PC-9 (cell line): ENCODE results near the gene HSPA1B. TPM values are rescaled to one million over a fixed set of nuclear protein-coding genes. Genes with fewer than 3 reads are reported as not detected.

ENCODE experiments used
- BruUV-seq: library from RNA; stranded (reverse); fragments of 400-500 nt; replicated peaks from 2 replicates; lab custom pipeline; 2021; lab: Mats Ljungman, UMichigan
- CTCF ChIA-PET: fragments of 300-600 bp; sonication (Branson Sonifier 250); formaldehyde crosslinking; loops from one replicate; lab custom pipeline; 2022; ENCODE audit warnings: antibody characterized with exemption; lab: Charles Lee
- POLR2A ChIA-PET: fragments of 300-600 bp; sonication (Branson Sonifier 250); formaldehyde crosslinking; loops from one replicate; lab custom pipeline; 2022; ENCODE audit warnings: antibody characterized with exemption; ENCODE audit not compliant: unreplicated experiment; lab: Charles Lee
- DNase-seq, 2 experiments: peaks; one replicate each; pipeline versions ENCODE4 v3.0.0 to v3.0.0-alpha.2; 2015 to 2022; ENCODE audit warnings: mixed read lengths in 1 of 2
- H2AFZ ChIP-seq: fragments of 200-600 bp; sonication (generic); 2 replicates; pipeline ENCODE4 v1.8.1; 2017; ENCODE audit warnings: antibody characterized with exemption
- H3F3A ChIP-seq: fragments of 200-600 bp; sonication (generic); 2 replicates; pipeline ENCODE4 v1.8.1; 2017; ENCODE audit warnings: antibody characterized with exemption, mild to moderate bottlenecking, low read depth; ENCODE audit not compliant: insufficient read depth
- H3K27ac ChIP-seq: fragments of 200-600 bp; sonication (generic); 2 replicates; pipeline ENCODE4 v1.6.1; 2016; ENCODE audit warnings: mixed run types
- H3K27me3 ChIP-seq: fragments of 200-600 bp; sonication (generic); 2 replicates; pipeline ENCODE4 v1.6.1; 2016; ENCODE audit warnings: low read depth, mixed run types; ENCODE audit not compliant: insufficient read depth
- H3K36me3 ChIP-seq: fragments of 200-600 bp; sonication (generic); 2 replicates; pipeline ENCODE4 v1.6.1; 2016; ENCODE audit warnings: low read depth, mixed run types
- H3K4me1 ChIP-seq: fragments of 200-600 bp; sonication (generic); replicated peaks from 2 replicates; pipeline ENCODE4 v1.6.1; 2016; ENCODE audit warnings: mixed run types; ENCODE audit not compliant: insufficient read depth
- H3K4me2 ChIP-seq: fragments of 200-600 bp; sonication (generic); 2 replicates; pipeline ENCODE4 v1.6.1; 2017; ENCODE audit warnings: mixed run types
- H3K4me3 ChIP-seq: fragments of 200-600 bp; sonication (generic); 2 replicates; pipeline ENCODE4 v1.6.1; 2016; ENCODE audit warnings: mixed run types
- H3K79me2 ChIP-seq: fragments of 200-600 bp; sonication (generic); 2 replicates; pipeline ENCODE4 v1.6.1; 2017; ENCODE audit warnings: low read depth, mixed run types
- H3K9me2 ChIP-seq: fragments of 200-600 bp; sonication (generic); 2 replicates; pipeline ENCODE4 v1.8.1; 2017; ENCODE audit warnings: mild to moderate bottlenecking; ENCODE audit not compliant: insufficient read depth
- H3K9me3 ChIP-seq: fragments of 200-600 bp; sonication (generic); 2 replicates; pipeline ENCODE4 v1.8.1; 2016; ENCODE audit warnings: low read depth; ENCODE audit not compliant: insufficient read depth
- H4K20me1 ChIP-seq: fragments of 200-600 bp; sonication (generic); 2 replicates; pipeline ENCODE4 v1.8.1; 2017; ENCODE audit not compliant: insufficient read depth
- CTCF ChIP-seq: fragments of 200-600 bp; sonication (generic); conservative IDR thresholded peaks from 2 replicates; pipeline ENCODE4 v1.6.1; 2017; ENCODE audit warnings: mixed run types, antibody characterized with exemption, mild to moderate bottlenecking, moderate library complexity
- EZH2 ChIP-seq: fragments of 200-600 bp; sonication (generic); IDR thresholded peaks from 2 replicates; pipeline ENCODE4 v1.8.0; 2017; ENCODE audit warnings: antibody characterized with exemption, low read depth
- intact Hi-C: fragments of 100-400 bp; cut with micrococcal nuclease; formaldehyde crosslinking; loops from one replicate; pipeline ENCODE4 v1.10.0; 2022; ENCODE audit not compliant: unreplicated experiment
- total RNA-seq: library from RNA; stranded (reverse); gene quantifications from 2 replicates; pipeline ENCODE4 v1.2.3, GENCODE V29; 2021

Gene HSPA1B
- total RNA-seq, 1 experiment from 2014 or later, result 334 TPM

DNA sequence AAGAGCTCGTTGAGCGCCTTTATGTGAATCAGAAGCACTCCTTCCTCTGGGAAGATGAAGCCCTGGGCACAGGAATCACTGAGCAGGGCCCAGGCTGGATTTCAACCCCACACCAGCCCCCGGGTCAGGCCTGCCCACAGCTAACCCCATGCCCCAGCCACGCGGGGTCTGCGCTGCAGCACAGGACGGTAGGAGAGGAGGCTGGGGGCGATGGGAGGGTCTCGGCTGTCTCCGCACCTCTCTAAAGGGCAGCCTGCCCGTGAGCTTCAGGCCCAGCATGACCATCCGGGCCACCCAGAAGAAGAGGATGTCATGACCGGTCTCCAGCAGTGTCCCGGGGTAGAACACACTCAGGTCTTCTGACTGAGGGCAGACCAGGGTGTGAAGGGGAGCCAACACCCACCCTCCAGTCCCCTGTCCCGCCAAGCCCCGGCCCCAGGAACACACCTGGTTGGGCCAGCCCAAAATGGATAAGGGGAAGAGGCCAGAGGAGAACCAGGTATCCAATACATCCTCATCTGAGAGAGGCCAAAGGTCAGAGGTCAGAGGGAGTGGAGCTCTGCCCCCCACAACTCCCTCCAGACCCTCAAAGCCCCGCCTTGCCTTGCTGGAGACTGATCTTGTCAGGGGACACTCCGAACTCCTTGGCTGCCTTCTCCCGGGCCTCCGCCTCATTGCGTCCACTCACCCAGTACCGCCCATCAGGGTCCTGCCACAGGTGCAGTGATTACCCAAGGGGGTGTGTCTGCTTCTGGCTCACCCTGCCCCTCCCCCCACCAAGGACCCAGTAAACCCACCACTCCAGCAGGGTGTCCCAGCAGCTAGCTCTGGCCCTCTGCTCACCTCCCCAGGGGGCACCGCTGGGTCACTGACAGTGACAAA is 46.1 kb upstream of the HSPA1B start:
- H3K4me3 ChIP-seq, result no peak overlapping the region
- no peak overlapping the region for H2AFZ ChIP-seq
- H3K4me2 ChIP-seq, result no peak overlapping the region
- no peak for TF ChIP-seq CTCF
- TF ChIP-seq EZH2, result no peak
- ChIA-PET CTCF (no interaction called here), POLR2A (no interaction called here)
- H4K20me1 ChIP-seq, result no peaks in the 10 kb centered on the region
- H3K36me3 ChIP-seq, result peaks cover 18% of the 10 kb centered on the region; the same call in 1 of the 2 replicates
- H3K9me3 ChIP-seq, result no peaks in the 10 kb centered on the region
- no TSS peak for BruUV-seq
- H3F3A ChIP-seq, result peaks cover 21% of the 10 kb centered on the region; the same call in 1 of the 2 replicates
- peaks cover 13% of the 10 kb centered on the region for H3K4me1 ChIP-seq
- no peaks in the 10 kb centered on the region for H3K79me2 ChIP-seq
- DNase-seq, result no peak
- H3K27me3 ChIP-seq, result no peaks in the 10 kb centered on the region
- no peaks in the 10 kb centered on the region for H3K9me2 ChIP-seq
- intact Hi-C loops, result no loop called here
- no peak overlapping the region for H3K27ac ChIP-seq

DNA sequence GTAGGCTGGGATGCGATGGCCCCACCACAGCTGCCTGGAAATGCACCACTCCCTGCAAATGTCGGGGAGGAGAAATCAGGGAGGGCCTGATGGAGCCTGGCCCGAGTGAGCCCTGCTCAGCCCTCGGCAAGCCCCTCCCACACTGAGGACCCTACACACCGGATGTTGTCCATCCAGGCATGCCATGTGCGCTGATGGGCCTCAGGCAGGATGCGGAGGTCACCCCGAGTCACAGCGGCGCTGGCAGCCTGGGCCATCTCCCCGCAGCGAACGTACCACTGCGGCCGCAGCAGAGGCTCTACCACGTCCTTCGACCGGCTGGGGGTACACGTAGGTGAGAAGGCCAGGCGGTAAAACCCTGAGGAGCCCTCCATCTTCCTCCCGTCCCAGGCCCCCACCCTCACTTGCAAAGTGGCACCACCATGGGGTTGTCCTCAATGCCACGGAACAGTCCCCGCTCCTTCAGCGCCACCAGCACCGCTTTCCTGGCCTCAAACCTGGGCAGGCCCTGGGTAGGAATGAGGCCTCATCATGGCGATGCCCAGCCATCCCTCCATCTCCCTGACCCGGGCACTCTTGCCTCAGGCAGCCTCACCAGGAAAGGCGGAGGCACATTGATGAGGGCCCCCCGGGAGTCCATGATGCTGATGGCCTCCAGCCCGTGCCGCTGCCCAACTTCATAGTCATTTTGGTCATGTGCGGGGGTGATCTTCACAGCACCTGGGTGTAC is 45.2 kb upstream of the HSPA1B start:
- POLR2A ChIA-PET, result no interaction called here
- no peak overlapping the region for H3K4me2 ChIP-seq
- no peaks in the 10 kb centered on the region for H3K79me2 ChIP-seq
- H3K9me3 ChIP-seq, result no peaks in the 10 kb centered on the region
- H3F3A ChIP-seq, result peaks cover 16% of the 10 kb centered on the region; the same call in 1 of the 2 replicates
- H3K4me3 ChIP-seq, result no peak overlapping the region
- no peaks in the 10 kb centered on the region for H3K9me2 ChIP-seq
- peaks cover 18% of the 10 kb centered on the region; the same call in 1 of the 2 replicates for H3K36me3 ChIP-seq
- TF ChIP-seq EZH2 (no peak), CTCF (no peak)
- intact Hi-C loops, result no loop called here
- no peak for DNase-seq
- no peaks in the 10 kb centered on the region for H3K27me3 ChIP-seq
- BruUV-seq, result no TSS peak
- H3K4me1 ChIP-seq, result peaks cover 4% of the 10 kb centered on the region; the same call in 1 of the 2 replicates
- H2AFZ ChIP-seq, result no peak overlapping the region
- CTCF ChIA-PET, result interaction anchor here (0.7 kb wide), 1 partner anchor 9 kb away, joined by 3 read pairs; no protein-coding TSS in a partner anchor
- no peak overlapping the region for H3K27ac ChIP-seq
- H4K20me1 ChIP-seq, result no peaks in the 10 kb centered on the region

GRCh38 chr6:31784098-31784925 is 43.2 kb upstream of the HSPA1B start:
- Histone ChIP-seq H3K27me3 (no peaks in the 10 kb centered on the region), H3F3A (peaks cover 7% of the 10 kb centered on the region), H3K4me1 (no peaks in the 10 kb centered on the region), H3K36me3 (peaks cover 22% of the 10 kb centered on the region), H3K4me2 (no peak overlapping the region), H3K27ac (no peak overlapping the region), H3K4me3 (no peak overlapping the region), H2AFZ (no peak overlapping the region), H3K9me2 (no peaks in the 10 kb centered on the region), H4K20me1 (no peaks in the 10 kb centered on the region; the same call in 1 of the 2 replicates), H3K79me2 (peaks cover 1% of the 10 kb centered on the region; the same call in 1 of the 2 replicates), H3K9me3 (no peaks in the 10 kb centered on the region)
- no TSS peak for BruUV-seq
- TF ChIP-seq CTCF (no peak), EZH2 (no peak)
- ChIA-PET POLR2A (no interaction called here), CTCF (no interaction called here)
- no peak for DNase-seq
- intact Hi-C loops, result no loop called here
